GM12892 (cell line): ENCODE measurements around the gene MOV10L1.
A peak's percentile ranks its signal among the peaks of the same experiment; 100 is the strongest.

Source experiments
- DNase-seq: peaks from one replicate; pipeline ENCODE4 v3.0.0; 2011; ENCODE audit not compliant: insufficient read length
- FAIRE-seq: peaks from 2 replicates; lab custom pipeline; 2011; peaks lifted over from hg19 to GRCh38; lab: Jason Lieb, UNC
- POLR2A ChIP-seq: IDR thresholded peaks from 2 replicates; pipeline ENCODE4 v1.6.1; 2011; ENCODE audit warnings: low read depth, low read length, control low read depth
- POLR2AphosphoS5 ChIP-seq: IDR thresholded peaks from 2 replicates; pipeline ENCODE4 v1.6.1; 2011; ENCODE audit warnings: low read depth, low read length, control low read depth
- TAF1 ChIP-seq: IDR thresholded peaks from 2 replicates; pipeline ENCODE4 v1.6.1; 2011; ENCODE audit warnings: low read depth, mild to moderate bottlenecking, control low read depth, low read length, borderline replicate concordance

Gene MOV10L1

GRCh38 chr22:50173311-50173982 is 83.6 kb downstream of the MOV10L1 start:
- no peak for FAIRE-seq
- no peak for TF ChIP-seq POLR2AphosphoS5
- TF ChIP-seq TAF1 = no peak
- no peak for TF ChIP-seq POLR2A
- peak; percentile 66 for DNase-seq

- DNase-seq (no peak), FAIRE-seq (no peak)
- TF ChIP-seq POLR2A (no peak), POLR2AphosphoS5 (no peak), TAF1 (no peak)
Measured at GRCh38 chr22:50173983-50174355, 84.2 kb downstream of the MOV10L1 start.

DNA sequence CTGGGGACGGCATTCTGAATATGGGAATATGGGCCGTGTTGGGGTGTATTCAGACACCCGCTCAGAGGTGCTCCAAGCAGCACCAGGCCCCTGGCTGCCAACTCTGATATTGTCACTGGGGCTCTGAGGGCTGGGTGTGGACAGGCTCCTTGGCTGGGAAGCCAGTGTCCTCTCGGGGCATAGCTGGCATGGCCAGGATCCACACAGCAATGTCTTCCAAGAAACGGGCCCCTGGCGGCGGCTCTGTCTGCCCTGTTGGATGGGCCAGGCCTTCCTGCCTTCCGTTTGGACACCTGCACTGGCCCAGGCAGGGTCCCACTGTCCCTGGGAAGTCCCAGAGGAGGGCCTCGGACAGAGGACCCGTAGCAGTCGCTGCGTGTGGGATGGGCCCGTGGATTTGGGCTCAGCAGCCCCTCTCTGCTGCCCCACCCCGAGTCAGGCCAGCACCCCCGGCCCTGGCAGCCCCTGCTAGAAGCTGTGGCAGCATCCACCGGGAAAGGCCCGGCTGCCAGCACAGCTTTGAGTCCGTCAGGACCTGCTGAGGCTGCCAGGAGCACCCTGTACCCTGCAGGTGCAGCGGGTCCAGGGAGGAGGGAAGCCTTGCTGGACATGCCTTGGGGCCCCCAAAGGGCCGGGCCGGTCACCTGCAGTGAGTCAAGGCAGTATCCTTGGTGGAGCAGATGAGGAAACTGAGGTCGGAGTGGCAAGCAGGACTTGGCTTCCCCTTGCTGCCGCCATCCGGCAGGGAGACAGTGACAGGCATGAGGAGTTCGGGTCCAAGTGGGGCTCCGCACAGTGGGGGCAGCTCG is 84.8 kb downstream of the MOV10L1 start:
- TF ChIP-seq TAF1 = no peak
- no peak for TF ChIP-seq POLR2AphosphoS5
- TF ChIP-seq POLR2A = no peak
- DNase-seq (no peak), FAIRE-seq (no peak)

DNA sequence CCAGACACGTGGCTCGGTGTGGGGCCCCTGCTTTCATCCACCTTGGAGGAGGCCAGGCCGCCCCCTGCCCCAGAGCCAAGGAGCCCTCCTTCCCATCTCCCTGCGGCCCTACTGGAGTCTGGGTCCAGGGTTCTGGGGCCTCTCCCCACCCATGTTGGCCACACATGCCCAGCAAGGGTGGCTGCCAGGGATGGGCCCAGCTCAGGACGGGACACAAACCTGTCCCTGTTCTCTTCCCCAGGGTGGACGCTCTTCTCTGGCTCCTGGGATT is 85.3 kb downstream of the MOV10L1 start:
- DNase-seq (no peak), FAIRE-seq (no peak)
- TF ChIP-seq POLR2A (no peak), TAF1 (no peak), POLR2AphosphoS5 (no peak)

DNA sequence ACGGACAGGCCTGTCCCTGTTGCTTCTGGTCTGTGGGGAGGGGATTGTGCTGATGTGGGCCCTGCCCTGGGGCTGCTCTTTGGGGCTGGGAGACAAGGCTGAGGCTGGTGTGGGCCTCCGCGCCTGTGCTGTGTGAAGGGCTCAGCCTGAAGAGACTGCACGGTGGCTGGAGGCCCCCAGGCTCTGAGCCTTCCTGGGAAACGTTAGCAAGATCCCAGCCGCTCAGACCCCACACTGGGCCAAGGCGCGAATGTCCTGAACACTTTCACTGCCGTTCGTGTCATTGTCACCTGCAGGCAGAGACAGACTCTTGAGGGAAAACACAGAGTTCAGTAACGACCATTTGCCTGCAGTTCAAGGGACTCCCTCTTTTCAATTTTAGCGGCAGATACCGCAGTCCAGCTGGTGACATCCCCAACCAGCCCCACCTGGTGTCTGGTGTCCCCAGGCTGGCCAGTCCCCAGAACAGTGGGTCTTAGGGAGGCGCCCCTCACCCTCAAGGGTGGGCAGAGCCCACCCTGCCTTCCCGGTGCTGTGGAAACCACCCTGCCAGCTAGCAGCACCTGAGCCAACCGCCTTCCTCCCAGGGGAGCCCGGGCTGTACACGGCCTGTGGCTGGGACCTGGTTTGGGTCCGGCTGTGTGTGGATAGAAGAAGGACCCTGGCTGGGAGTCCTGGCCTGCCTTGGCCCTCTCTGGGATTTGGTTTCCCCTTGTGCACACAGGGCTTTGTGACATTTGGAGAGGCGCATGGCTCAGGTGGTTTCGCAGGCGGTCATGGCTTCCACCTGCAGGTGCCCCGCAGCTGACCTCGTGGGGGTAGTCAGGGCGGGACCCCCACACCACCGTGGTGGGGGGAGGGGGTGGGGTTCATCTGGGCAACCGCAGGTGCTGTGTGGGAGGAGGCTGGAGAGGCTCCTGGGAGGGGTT is 86.4 kb downstream of the MOV10L1 start:
- no peak for DNase-seq
- FAIRE-seq = peak; percentile 56
- TF ChIP-seq TAF1 (no peak), POLR2A (no peak)

GRCh38 chr22:50176850-50177536 is 87.2 kb downstream of the MOV10L1 start:
- DNase-seq = no peak
- no peak for FAIRE-seq
- TF ChIP-seq POLR2AphosphoS5 = no peak
- TF ChIP-seq TAF1 = no peak
- no peak for TF ChIP-seq POLR2A

DNA sequence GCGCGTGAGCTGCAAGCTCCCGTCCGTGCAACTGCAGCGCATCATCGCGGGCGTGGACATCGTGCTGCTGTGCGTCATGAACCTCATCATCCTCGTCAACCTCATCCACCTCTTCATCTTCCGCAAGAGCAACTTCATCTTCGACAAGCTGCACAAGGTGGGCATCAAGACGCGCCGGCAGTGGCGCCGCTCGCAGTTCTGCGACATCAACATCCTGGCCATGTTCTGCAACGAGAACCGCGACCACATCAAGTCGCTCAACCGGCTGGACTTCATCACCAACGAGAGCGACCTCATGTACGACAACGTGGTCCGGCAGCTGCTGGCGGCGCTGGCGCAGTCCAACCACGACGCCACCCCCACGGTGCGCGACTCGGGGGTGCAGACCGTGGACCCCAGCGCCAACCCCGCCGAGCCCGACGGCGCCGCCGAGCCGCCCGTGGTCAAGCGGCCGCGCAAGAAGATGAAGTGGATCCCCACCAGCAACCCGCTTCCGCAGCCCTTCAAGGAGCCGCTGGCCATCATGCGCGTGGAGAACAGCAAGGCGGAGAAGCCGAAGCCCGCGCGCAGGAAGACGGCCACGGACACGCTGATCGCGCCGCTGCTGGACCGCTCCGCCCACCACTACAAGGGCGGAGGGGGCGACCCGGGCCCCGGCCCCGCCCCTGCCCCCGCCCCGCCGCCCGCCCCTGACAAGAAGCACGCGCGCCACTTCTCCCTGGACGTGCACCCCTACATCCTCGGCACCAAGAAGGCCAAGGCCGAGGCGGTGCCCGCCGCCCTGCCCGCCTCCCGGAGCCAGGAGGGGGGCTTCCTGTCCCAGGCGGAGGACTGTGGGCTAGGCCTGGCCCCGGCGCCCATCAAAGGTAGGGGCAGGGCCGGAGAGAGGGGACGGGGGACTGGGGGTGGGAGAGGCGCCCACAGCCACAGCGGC is 88.0 kb downstream of the MOV10L1 start:
- DNase-seq (no peak), FAIRE-seq (no peak)
- TF ChIP-seq POLR2AphosphoS5 (no peak), TAF1 (no peak), POLR2A (no peak)

DNA sequence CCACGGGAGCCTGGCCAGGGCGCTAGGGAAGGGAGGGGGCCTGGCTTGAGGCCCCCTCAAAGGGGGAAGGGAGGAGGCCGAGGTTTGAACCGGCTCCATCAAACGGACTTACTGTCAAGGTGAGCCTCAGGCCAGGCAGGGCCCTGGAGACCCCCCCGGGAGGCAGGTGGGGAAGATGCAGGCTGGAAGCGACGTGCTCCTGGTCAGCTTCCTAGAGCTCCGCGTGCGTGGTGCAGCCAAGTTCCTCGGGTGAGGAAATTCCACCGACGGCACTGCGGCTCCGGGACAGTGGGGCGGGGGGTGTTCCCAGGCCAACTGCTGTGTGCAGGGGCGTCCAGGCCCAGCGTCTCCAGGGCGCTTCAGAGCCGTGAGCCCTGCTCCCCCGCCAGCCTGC is 88.7 kb downstream of the MOV10L1 start:
- DNase-seq = no peak
- FAIRE-seq = no peak
- TF ChIP-seq POLR2AphosphoS5 = no peak
- TF ChIP-seq POLR2A = no peak
- TF ChIP-seq TAF1 = no peak

- TF ChIP-seq POLR2AphosphoS5 = no peak
- TF ChIP-seq TAF1 = no peak
- TF ChIP-seq POLR2A = no peak
- FAIRE-seq = no peak
- no peak for DNase-seq
Measured at GRCh38 chr22:50178871-50179869, 89.4 kb downstream of the MOV10L1 start.
